ENCODE results near the gene CYP11A1.

Gene CYP11A1

DNA sequence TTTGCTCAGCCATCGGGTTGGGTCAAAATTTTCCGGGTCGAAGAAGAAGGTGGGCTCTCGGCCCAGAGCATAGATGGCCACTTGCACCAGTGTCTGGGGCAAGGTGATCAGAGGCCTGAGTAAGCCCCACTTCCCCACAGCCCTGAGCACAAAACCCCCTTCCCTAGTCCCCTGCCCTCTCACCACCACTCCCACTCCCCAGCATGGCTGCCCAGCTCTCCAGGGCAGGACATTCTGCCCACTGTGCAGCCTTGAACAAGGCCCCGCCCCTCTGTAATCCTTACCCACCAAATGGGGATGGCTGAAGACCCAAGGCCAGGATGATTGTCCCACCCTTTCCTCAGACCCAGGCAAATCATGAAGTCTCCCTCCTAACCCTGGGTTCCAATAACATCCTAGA lies 28.8 kb downstream of the CYP11A1 start:
- Histone ChIP-seq H3K4me2 (ENCODE audit: low read depth, low read length, poor library complexity, severe bottlenecking) (no peak overlapping the region), H3K9ac (ENCODE audit: low read depth, low read length, poor library complexity, severe bottlenecking) (no peak overlapping the region), H3K9me2 (replicated peaks; ENCODE audit: low read depth, low read length) (no peaks in the 10 kb centered on the region), H3K4me3 (ENCODE audit: low read length, poor library complexity, severe bottlenecking) (no peak overlapping the region), H3K36me3 (ENCODE audit: insufficient read depth, low read length) (no peaks in the 10 kb centered on the region), H3K79me2 (ENCODE audit: insufficient read depth, low read length) (no peaks in the 10 kb centered on the region), H3K4me1 (ENCODE audit: insufficient read depth, low read length, poor library complexity, severe bottlenecking) (no peaks in the 10 kb centered on the region), H3K27me3 (ENCODE audit: insufficient read depth, low read length, poor library complexity, severe bottlenecking) (no peaks in the 10 kb centered on the region), H3K9me3 (ENCODE audit: insufficient read depth, low read depth, low read length) (no peaks in the 10 kb centered on the region), H3F3A (ENCODE audit: low read depth) (no peaks in the 10 kb centered on the region), H2AFZ (ENCODE audit: low read length) (no peak overlapping the region), H4K20me1 (ENCODE audit: insufficient read depth, low read length, poor library complexity, severe bottlenecking) (no peaks in the 10 kb centered on the region)
- TF ChIP-seq EZH2phosphoT487 (IDR thresholded peaks at IDR 0.05; ENCODE audit: borderline replicate concordance), result no peak
- TF ChIP-seq CTCF (conservative IDR thresholded peaks at IDR 0.05; ENCODE audit: low read length), result no peak

GRCh38 chr15:74337607-74338211 lies 29.7 kb downstream of the CYP11A1 start:
- Histone ChIP-seq H3K36me3 (ENCODE audit: insufficient read depth, low read length) (no peaks in the 10 kb centered on the region), H3K4me1 (ENCODE audit: insufficient read depth, low read length, poor library complexity, severe bottlenecking) (no peaks in the 10 kb centered on the region), H2AFZ (ENCODE audit: low read length) (no peak overlapping the region), H3K9me3 (ENCODE audit: insufficient read depth, low read depth, low read length) (no peaks in the 10 kb centered on the region), H3K9me2 (replicated peaks; ENCODE audit: low read depth, low read length) (no peaks in the 10 kb centered on the region), H3K4me3 (ENCODE audit: low read length, poor library complexity, severe bottlenecking) (no peak overlapping the region), H3K4me2 (ENCODE audit: low read depth, low read length, poor library complexity, severe bottlenecking) (no peak overlapping the region), H3K27me3 (ENCODE audit: insufficient read depth, low read length, poor library complexity, severe bottlenecking) (no peaks in the 10 kb centered on the region), H3K79me2 (ENCODE audit: insufficient read depth, low read length) (no peaks in the 10 kb centered on the region), H3K9ac (ENCODE audit: low read depth, low read length, poor library complexity, severe bottlenecking) (no peak overlapping the region), H4K20me1 (ENCODE audit: insufficient read depth, low read length, poor library complexity, severe bottlenecking) (no peaks in the 10 kb centered on the region), H3F3A (ENCODE audit: low read depth) (no peaks in the 10 kb centered on the region)
- no peak for TF ChIP-seq EZH2phosphoT487 (IDR thresholded peaks at IDR 0.05; ENCODE audit: borderline replicate concordance)
- TF ChIP-seq CTCF (conservative IDR thresholded peaks at IDR 0.05; ENCODE audit: low read length), result no peak

DNA sequence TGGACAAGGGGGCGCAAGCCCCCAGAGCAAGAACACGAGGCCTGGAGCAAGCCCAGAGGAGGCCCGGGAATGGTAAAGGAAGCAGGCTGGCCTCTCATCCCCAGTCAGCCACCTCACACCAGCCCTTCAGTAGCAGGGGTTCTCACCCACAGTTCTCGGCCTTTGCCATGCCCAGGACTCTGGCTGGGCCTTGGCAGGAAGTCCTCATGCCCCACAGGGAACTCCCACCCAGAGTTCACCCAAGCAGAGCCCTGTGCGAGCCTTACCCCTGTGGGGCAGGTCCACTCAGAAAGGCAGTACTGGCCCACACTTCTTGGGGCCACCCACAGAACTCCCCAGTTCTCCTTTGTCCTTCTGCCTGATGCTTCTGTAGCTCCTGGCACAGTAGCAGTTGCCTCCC lies 30.3 kb downstream of the CYP11A1 start:
- no peak overlapping the region for H3K4me2 ChIP-seq (ENCODE audit: low read depth, low read length, poor library complexity, severe bottlenecking)
- no peaks in the 10 kb centered on the region for H3K9me3 ChIP-seq (ENCODE audit: insufficient read depth, low read depth, low read length)
- H3K4me1 ChIP-seq (ENCODE audit: insufficient read depth, low read length, poor library complexity, severe bottlenecking), result no peaks in the 10 kb centered on the region
- no peaks in the 10 kb centered on the region for H3K27me3 ChIP-seq (ENCODE audit: insufficient read depth, low read length, poor library complexity, severe bottlenecking)
- TF ChIP-seq EZH2phosphoT487 (IDR thresholded peaks at IDR 0.05; ENCODE audit: borderline replicate concordance) (no peak), CTCF (conservative IDR thresholded peaks at IDR 0.05; ENCODE audit: low read length) (no peak)
- no peak overlapping the region for H2AFZ ChIP-seq (ENCODE audit: low read length)
- H3K36me3 ChIP-seq (ENCODE audit: insufficient read depth, low read length), result no peaks in the 10 kb centered on the region
- no peaks in the 10 kb centered on the region for H3K9me2 ChIP-seq (replicated peaks; ENCODE audit: low read depth, low read length)
- no peak overlapping the region for H3K9ac ChIP-seq (ENCODE audit: low read depth, low read length, poor library complexity, severe bottlenecking)
- H3K79me2 ChIP-seq (ENCODE audit: insufficient read depth, low read length), result no peaks in the 10 kb centered on the region
- no peak overlapping the region for H3K4me3 ChIP-seq (ENCODE audit: low read length, poor library complexity, severe bottlenecking)
- no peaks in the 10 kb centered on the region for H3F3A ChIP-seq (ENCODE audit: low read depth)
- no peaks in the 10 kb centered on the region for H4K20me1 ChIP-seq (ENCODE audit: insufficient read depth, low read length, poor library complexity, severe bottlenecking)
